Activated T-helper 1 cell treated with Interleukin-2 at 50 U/mL for 16 hours (primary cell): Measurements from ENCODE around the gene COPB2.

Experiments used
- DNase-seq: peaks from one replicate; pipeline ENCODE4 v3.0.0-alpha.2; 2020; ENCODE audit warnings: low read depth

COPB2 gene

DNA sequence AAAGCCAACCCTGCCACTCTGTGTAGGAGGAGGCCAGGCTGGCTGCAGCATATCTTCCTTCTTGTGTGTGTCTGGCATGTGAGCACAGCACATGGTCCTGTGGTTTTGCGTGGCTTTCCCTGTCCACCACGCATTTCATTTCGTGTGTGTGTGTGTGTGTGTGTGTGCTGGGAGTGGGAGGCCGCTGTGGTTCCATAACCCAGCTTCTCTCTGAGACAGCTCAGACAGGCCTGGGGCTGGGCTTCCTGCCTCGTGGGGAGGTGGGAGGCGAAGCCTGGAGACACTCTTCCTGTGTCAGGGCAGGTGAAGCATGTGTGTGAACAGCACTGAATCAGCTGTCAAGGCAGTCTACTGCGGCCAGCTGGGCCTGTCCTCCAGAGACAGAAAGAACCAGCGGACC, 61.6 kb downstream of the COPB2 start:
- DNase-seq = no peak

GRCh38 chr3:139327231-139327630, 62.2 kb downstream of the COPB2 start:
- no peak for DNase-seq

- no peak for DNase-seq
Observed at GRCh38 chr3:139326707-139327106, 62.7 kb downstream of the COPB2 start.

GRCh38 chr3:139326131-139326530, 63.3 kb downstream of the COPB2 start:
- DNase-seq = no peak

- no peak for DNase-seq
Observed at GRCh38 chr3:139325551-139325950, 63.9 kb downstream of the COPB2 start.

DNA sequence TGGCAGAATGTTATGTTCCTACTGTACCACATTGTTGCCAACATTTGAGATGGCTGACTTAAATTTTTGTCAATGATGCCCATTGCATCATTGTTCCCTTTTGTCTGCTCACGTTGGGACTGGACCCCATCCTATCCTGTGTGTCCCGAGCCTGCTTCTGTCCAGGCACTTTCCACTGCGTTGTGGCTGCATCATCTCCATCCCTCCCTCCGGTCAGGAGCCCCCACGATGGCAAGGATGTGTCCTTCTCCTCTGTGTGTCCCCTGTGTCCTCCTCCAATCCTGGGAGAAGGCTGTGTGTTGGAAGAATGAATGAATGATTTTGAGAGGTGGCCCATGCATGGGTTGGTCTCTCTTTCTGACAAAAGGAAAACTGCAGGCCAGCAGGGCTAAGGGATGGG, 65.0 kb downstream of the COPB2 start:
- no peak for DNase-seq

DNA sequence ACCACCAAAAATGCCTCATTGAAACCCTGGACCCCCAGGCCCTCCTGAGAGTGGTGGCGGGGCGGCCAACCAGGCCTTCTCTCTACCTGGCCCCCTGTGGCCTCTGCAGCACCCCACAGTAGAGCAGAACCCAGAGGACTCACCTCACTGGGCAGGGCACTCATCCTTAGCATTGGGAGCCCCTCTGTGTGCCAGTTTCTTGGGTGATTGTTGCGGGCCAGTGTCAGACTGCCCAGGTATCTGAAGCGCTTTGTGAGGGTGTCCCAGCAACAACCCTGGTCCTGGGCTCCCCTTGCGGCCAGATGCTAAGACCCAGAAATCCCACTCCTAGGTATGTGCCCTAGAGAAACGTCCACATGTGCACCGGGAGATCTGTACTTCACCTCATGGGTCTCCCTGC, 66.3 kb downstream of the COPB2 start:
- DNase-seq = no peak

- DNase-seq = no peak
Observed at GRCh38 chr3:139322346-139322745, 67.1 kb downstream of the COPB2 start.

- no peak for DNase-seq
Observed at GRCh38 chr3:139320551-139321309, 68.7 kb downstream of the COPB2 start.

GRCh38 chr3:139319428-139320402, 69.7 kb downstream of the COPB2 start:
- no peak for DNase-seq

- no peak for DNase-seq
Observed at GRCh38 chr3:139318826-139319225, 70.6 kb downstream of the COPB2 start.

DNA sequence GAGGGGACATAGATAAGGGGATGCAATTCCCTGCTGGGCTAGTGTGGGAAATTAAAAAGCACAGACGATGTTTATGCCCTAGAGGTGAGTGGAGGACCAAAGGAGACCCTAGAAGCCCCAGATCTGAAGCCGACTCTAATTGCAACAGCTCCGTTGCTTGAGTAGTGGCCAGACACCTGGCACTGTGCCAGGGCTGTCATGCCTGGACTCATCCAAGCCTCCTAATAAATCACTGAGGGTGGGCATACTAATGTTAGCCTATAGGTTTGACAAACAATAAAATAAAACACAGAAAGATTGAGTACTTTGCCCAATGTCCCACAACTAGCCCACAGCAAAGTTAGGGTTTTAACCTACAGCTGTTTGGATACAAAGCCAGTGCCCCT, 71.0 kb downstream of the COPB2 start:
- DNase-seq = no peak

GRCh38 chr3:139317660-139318430, 71.6 kb downstream of the COPB2 start:
- no peak for DNase-seq

DNA sequence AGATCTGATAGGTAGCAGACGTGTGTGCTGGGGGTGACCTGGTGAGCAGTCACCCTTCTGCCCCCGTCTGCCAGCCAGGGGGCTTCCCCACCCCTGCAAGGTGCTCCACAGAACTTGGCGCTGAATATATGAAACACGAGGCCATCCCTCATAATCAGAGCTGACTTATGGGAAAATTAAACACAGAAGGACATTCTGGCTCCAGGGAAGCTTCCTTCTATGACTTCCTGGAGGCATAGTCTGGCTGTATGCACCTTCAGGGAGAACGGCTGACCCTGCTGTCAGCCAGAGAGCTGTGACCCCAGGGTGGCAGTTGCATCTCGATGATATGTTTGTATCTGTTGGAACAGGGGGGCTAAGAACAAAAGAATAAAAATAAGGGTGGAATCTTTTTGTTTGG, 72.2 kb downstream of the COPB2 start:
- DNase-seq = no peak

DNA sequence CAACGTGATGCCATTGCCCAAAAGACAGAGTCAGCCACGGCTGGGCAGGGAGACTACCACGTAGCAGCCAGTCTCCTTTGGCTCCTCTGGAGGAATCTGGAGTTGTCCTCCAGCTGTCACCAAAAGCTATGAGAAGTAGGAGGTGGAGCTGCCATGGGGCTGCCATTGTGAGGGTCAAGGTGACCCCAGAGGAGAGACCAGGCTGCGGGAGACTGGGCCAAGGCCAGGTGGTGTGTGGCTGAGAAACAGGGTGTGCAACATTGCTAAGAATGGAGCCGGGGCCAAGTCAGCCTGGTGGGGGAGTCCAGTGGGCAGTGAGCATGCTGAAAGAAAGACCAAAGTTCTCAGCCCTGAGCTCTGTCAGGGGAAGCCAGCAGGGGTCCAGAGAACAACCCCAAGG, 75.5 kb downstream of the COPB2 start:
- no peak for DNase-seq

GRCh38 chr3:139312959-139313358, 76.5 kb downstream of the COPB2 start:
- DNase-seq = no peak

- no peak for DNase-seq
Observed at GRCh38 chr3:139312416-139312815, 77.0 kb downstream of the COPB2 start.

GRCh38 chr3:139311557-139311956, 77.9 kb downstream of the COPB2 start:
- DNase-seq = no peak

DNA sequence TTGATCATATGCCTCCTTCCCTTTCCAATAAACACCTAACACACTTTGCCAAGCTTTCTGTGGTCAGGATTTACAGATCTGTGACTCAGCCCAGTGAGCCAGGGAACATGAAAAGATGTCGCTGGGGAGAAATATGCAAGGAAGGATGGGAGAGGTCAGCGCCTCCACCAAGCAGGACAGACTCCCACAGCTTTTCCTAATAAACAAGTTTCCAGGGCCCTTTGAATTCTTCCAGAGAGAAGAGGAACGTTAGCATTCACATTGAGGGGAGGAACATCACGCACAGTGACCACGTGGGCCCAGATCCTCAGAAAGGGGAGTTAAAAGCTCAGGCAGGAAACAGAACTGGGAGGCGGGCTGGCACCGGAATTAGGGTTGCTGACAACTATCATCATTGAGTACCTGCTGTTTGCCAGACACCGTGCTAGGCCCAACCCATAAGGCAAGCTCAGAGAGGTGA, 78.9 kb downstream of the COPB2 start:
- DNase-seq = no peak

GRCh38 chr3:139309880-139310279, 79.6 kb downstream of the COPB2 start:
- no peak for DNase-seq

- DNase-seq = no peak
Observed at GRCh38 chr3:139309061-139309591, 80.3 kb downstream of the COPB2 start.

DNA sequence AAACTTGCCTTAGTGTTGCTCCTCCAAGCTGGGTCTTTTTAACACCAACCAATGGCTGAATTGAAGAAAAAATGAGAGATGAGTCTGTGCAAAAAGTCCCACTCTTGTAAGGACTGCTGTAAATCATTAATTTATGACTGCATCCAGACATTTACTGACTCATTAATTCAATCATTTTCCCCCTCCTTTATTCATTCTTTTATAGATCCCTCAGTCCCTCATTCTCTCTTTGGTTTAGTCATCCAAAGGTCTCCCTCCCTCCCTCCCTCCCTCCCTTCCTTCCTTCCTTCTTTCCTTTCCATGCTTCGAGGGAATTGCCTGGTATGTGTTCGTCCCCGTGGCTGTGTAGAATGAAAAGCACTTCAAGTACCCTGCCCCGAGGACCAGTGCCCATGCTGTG, 80.9 kb downstream of the COPB2 start:
- DNase-seq = no peak
